Activated naive CD4-positive, alpha-beta T cell treated with anti-CD3 and anti-CD28 coated beads, Interleukin-2, amount 50 U/mL, for 72 hours (primary cell): ENCODE results near the gene STING1. TPM values are rescaled to one million over a fixed set of nuclear protein-coding genes. Genes with fewer than 3 reads are reported as not detected.
"Not testable (repeated sequence)": the region's sequence is repeated elsewhere in the genome, so short reads cannot be mapped to it uniquely, and the experiment has no call there.

Experiments
- ATAC-seq, 2 donors: fragments of 150-1000 bp; cut with Tn5 transposase; 2 replicates each; pipeline ENCODE4 v1.10.0; 2021; ENCODE audit warnings: mild to moderate bottlenecking in 2 of 2, moderate library complexity in 2 of 2
- DNase-seq, 2 donors: peaks; one replicate each; pipeline ENCODE4 v3.0.0; 2021 to 2022; ENCODE audit warnings: low spot score in 2 of 2
- H3K27ac Mint-ChIP-seq, 2 donors: one replicate each; pipeline ENCODE4 v1.8.0; 2022; ENCODE audit warnings: mild to moderate bottlenecking in 2 of 2, mixed read lengths in 2 of 2
- H3K36me3 Mint-ChIP-seq, 2 donors: one replicate each; pipeline ENCODE4 v1.8.0; 2022; ENCODE audit warnings: mixed read lengths in 2 of 2
- H3K9me3 Mint-ChIP-seq, 2 donors: one replicate each; pipeline ENCODE4 v1.8.0; 2022; ENCODE audit warnings: mixed read lengths in 2 of 2
- total RNA-seq, 2 donors: library from RNA; stranded (reverse); gene quantifications; one replicate each; pipeline ENCODE4 v1.2.3, GENCODE V29; 2022

The STING1 gene
- total RNA-seq, 2 donors from 2014 or later = 128 to 254 TPM

DNA sequence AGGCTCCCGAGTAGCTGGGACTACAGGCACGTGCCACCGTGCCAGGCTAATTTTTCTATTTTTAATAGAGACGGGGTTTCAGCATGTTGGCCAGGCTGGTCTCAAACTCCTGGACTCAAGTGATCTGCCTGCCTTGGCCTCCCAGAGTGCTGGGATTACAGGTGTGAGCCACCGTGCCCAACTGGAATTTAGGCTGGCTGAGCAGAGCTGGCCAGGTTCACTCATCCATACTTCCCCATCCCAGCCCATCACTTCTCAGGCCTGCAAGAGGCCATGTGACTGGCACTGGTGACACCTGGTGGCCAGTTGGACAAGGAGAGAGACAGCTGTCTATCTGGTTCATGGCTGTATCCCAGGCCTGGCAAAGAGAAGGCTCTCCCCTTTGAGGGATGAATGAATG lies 30.9 kb upstream of the STING1 start:
- H3K27ac Mint-ChIP-seq = not testable (repeated sequence)
- H3K9me3 Mint-ChIP-seq = peaks cover 4 to 11% of the 10 kb centered on the region in 2 donors
- H3K36me3 Mint-ChIP-seq = peaks cover 6 to 20% of the 10 kb centered on the region in 2 donors
- DNase-seq = peak; percentile 74 to 75
- ATAC-seq = peak; percentile 56 to 67

DNA sequence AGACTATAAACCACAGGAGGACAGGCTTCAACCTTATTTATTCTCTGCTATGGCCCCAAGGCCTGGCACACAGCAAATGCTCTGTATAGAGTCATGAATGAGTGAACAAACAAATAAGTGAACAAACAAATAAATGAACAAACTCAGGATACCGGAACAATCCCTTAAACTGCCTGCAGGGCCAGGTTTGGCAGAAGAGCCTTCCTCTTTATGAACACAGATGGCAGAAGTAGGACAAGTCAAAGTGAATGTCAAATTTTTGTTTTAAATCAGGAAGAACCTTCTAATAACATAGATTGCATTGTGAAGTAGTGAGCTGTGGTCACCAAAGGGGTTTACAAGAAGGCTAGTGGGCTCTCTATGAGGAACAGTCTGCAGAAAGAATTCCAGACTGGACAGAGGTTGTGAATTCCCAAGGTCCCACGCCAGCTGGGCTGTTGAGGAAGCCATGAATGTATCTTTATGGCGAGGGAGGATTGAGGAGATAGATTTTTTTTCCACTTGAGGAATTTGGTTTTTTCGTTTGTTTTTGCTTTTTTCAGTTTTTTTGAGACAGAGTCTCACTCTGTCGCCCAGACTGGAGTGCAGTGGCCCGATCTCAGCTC lies 30.3 kb upstream of the STING1 start:
- H3K9me3 Mint-ChIP-seq = peaks cover 4 to 11% of the 10 kb centered on the region in 2 donors
- H3K36me3 Mint-ChIP-seq = peaks cover 6 to 20% of the 10 kb centered on the region in 2 donors
- peak overlapping the region in 1 of 2 donors; percentile 77 for H3K27ac Mint-ChIP-seq
- ATAC-seq (no peak), DNase-seq (no peak)

DNA sequence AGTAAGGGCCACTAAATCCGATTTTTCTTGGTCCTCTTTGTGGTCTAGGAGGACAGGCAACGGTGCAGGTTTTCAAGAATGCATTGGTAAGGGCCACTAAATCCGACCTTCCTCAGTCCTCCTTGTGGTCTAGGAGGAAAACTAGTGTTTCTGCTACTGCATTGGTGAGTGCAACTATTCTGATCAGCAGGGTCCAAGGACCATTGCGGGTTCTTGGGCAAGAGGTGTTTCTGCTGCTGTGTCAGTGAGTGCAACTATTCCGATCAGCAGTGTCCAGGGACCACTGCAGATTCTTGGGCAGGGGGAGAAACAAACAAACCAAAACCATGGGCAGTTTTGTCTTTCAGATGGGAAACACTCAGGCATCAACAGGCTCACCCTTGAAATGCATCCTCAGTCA lies 22.2 kb upstream of the STING1 start:
- not testable (repeated sequence) for H3K36me3 Mint-ChIP-seq, H3K9me3 Mint-ChIP-seq, H3K27ac Mint-ChIP-seq, DNase-seq, ATAC-seq

- ATAC-seq, H3K36me3 Mint-ChIP-seq, DNase-seq, H3K9me3 Mint-ChIP-seq: not testable (repeated sequence)
- H3K27ac Mint-ChIP-seq = peak overlapping the region in 1 of 2 donors; percentile 14
These were observed 21.3 kb upstream of the STING1 start for GRCh38 chr5:139503879-139504278.

GRCh38 chr5:139503036-139503817 lies 20.7 kb upstream of the STING1 start:
- not testable (repeated sequence) for H3K9me3 Mint-ChIP-seq, H3K36me3 Mint-ChIP-seq, DNase-seq, ATAC-seq, H3K27ac Mint-ChIP-seq

DNA sequence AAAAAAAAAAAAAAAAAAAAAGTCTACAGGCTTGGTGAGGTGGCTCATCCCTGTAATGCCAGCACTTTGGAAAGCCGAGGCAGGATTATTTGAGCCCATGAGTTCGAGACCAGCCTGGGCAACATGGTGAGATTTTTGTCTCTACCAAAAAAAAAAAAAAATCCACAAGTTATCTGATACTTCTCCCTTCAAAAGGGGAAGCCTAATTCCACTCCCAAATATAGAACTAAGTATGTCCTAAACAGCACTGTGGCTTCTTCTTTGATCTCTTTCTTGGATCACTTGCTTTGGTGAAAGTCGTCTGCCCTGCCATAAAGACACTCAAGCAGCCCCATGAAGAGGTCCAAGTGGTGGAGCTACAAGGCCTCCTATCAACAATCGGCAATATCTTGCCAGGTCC lies 18.8 kb upstream of the STING1 start:
- peaks cover 0 to 4% of the 10 kb centered on the region in 2 donors for H3K9me3 Mint-ChIP-seq
- no peak for ATAC-seq
- DNase-seq = no peak
- H3K36me3 Mint-ChIP-seq = peaks cover 0 to 4% of the 10 kb centered on the region in 2 donors
- H3K27ac Mint-ChIP-seq = no peak overlapping the region

DNA sequence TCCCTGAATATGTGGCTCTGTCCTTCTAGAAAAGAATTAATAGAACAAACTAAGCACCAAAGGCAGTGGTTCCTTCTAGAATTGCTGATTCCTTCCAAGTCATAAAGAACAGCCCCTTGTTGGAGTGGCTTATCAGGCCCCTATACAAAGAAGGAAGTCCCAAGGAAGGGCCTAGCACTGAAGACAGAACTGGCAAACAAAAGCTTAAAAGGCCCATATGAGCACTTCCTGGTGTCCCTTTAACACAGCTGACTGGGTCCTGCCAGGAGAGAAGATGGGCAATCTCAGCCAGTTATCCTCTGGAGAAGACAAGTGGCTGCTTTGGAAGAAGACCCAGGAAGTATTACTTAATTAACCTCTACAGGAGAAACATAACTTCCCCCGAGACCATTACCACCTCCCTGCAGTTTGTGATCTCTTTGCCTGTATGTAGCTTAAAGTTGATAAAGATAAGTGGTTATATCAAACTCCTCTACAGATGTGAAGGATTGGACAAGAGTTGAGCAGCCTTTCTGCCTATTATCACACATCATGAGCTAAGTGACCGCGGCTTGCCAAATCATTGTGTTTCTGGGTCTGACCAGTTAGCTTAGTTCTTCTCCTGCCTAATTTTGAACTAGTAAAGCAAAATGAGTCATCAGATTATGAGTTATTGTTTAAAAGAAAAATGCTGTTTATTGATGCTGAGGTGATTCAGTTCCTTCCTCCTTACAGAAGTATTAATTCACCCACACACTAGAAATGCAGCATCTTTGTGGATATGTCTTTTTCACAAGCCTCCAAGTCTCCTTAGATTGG lies 13.3 kb upstream of the STING1 start:
- Mint-ChIP-seq H3K27ac (peak overlapping the region in 1 of 2 donors; percentile 66), H3K36me3 (no peaks in the 10 kb centered on the region), H3K9me3 (no peaks in the 10 kb centered on the region)
- ATAC-seq (peak in 1 of 2 donors; percentile 76), DNase-seq (no peak)

DNA sequence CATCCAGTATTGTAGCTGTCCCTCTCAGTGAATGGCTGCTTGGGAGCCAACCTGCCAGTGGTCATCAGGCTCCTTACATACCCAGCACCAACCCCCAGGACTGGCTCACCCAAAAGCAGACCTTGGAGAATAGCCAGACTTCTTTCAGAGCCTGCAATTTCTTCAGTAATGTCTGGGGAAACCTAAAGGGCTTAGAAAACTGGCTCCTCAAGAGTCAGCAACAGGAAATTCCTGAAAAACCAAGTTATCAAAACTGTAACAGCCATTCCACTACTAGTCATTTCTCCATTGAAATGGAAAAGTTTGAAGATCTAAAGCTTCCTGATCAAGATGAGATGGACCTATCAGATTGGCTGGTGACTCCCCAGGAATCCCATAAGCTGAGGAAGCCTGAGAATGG lies 12.3 kb upstream of the STING1 start:
- no peaks in the 10 kb centered on the region for H3K9me3 Mint-ChIP-seq
- no peak overlapping the region for H3K27ac Mint-ChIP-seq
- no peaks in the 10 kb centered on the region for H3K36me3 Mint-ChIP-seq
- DNase-seq (no peak), ATAC-seq (no peak)

- Mint-ChIP-seq H3K27ac (no peak overlapping the region), H3K9me3 (no peaks in the 10 kb centered on the region), H3K36me3 (no peaks in the 10 kb centered on the region)
- no peak for DNase-seq
- no peak for ATAC-seq
These were observed 11.7 kb upstream of the STING1 start for GRCh38 chr5:139494256-139494655.

- DNase-seq = no peak
- peak in 1 of 2 donors; percentile 75 for ATAC-seq
- Mint-ChIP-seq H3K27ac (no peak overlapping the region), H3K9me3 (no peaks in the 10 kb centered on the region), H3K36me3 (no peaks in the 10 kb centered on the region)
These were observed 10.2 kb upstream of the STING1 start for GRCh38 chr5:139492700-139493192.

- DNase-seq = no peak
- no peaks in the 10 kb centered on the region for H3K9me3 Mint-ChIP-seq
- no peaks in the 10 kb centered on the region for H3K36me3 Mint-ChIP-seq
- ATAC-seq = peak in 1 of 2 donors; percentile 18
- H3K27ac Mint-ChIP-seq = peak overlapping the region; percentile 50 to 75
These were observed 5.7 kb upstream of the STING1 start for GRCh38 chr5:139488260-139488659.

- Mint-ChIP-seq H3K36me3 (peaks cover 6 to 17% of the 10 kb centered on the region in 2 donors), H3K27ac (no peak overlapping the region), H3K9me3 (no peaks in the 10 kb centered on the region)
- ATAC-seq = no peak
- no peak for DNase-seq
These were observed 3.6 kb upstream of the STING1 start for GRCh38 chr5:139486201-139486600.

GRCh38 chr5:139482890-139483208 lies 291 bp upstream of the STING1 start:
- Mint-ChIP-seq H3K36me3 (peaks cover 14 to 44% of the 10 kb centered on the region in 2 donors), H3K27ac (peak overlapping the region; percentile 95 to 96)
- not testable (repeated sequence) for H3K9me3 Mint-ChIP-seq, ATAC-seq, DNase-seq

GRCh38 chr5:139481580-139482049 lies 943 bp downstream of the STING1 start:
- H3K36me3 Mint-ChIP-seq = peaks cover 14 to 53% of the 10 kb centered on the region in 2 donors
- H3K9me3 Mint-ChIP-seq = no peaks in the 10 kb centered on the region
- peak overlapping the region; percentile 95 to 96 for H3K27ac Mint-ChIP-seq
- no peak for DNase-seq
- peak in 1 of 2 donors; percentile 29 for ATAC-seq

DNA sequence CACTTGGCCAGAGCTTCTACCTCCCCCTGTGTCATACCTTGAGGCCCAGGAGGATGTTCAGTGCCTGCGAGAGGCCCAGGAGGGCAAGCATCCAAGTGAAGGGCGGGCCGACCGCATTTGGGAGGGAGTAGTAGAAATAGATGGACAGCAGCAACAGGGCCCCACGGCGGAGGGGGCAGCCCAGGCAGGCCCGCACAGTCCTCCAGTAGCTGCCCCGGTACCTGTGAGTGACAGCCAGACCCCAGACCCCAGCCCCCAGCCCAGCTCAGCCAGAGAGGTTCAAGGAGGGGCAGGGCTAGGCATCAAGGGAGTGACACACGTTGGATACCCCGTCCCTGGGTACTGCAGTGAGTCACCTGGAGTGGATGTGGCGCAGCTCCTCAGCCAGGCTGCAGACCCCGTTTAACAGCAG lies 1.4 kb downstream of the STING1 start:
- no peaks in the 10 kb centered on the region for H3K9me3 Mint-ChIP-seq
- peaks cover 14 to 54% of the 10 kb centered on the region in 2 donors for H3K36me3 Mint-ChIP-seq
- peak in 1 of 2 donors; percentile 74 for DNase-seq
- peak overlapping the region; percentile 95 to 96 for H3K27ac Mint-ChIP-seq
- ATAC-seq = peak; percentile 54 to 60

- not testable (repeated sequence) for DNase-seq, H3K9me3 Mint-ChIP-seq
- peaks cover 25 to 67% of the 10 kb centered on the region in 2 donors for H3K36me3 Mint-ChIP-seq
These were observed 2.8 kb downstream of the STING1 start for GRCh38 chr5:139479729-139480128.

More at GRCh38 chr5:139479729-139480128, 2.8 kb downstream of the STING1 start:
- not testable (repeated sequence) for ATAC-seq
- H3K27ac Mint-ChIP-seq = peak overlapping the region in 1 of 2 donors; percentile 88
